HepG2 (cell line): ENCODE measurements around the gene PEX11A. TPM values are rescaled to one million over a fixed set of nuclear protein-coding genes. Genes with fewer than 3 reads are reported as not detected.
A peak's percentile ranks its signal among the peaks of the same experiment; 100 is the strongest.

ENCODE experiments used
- ATAC-seq: fragments of 200-7000 bp; cut with Tn5 transposase; 3 replicates; pipeline ENCODE4 v1.9.1; 2020; ENCODE audit warnings: mild to moderate bottlenecking, moderate library complexity
- BruUV-seq: library from RNA; stranded (reverse); fragments of 400-500 nt; replicated peaks from 2 replicates; lab custom pipeline; 2021; lab: Mats Ljungman, UMichigan
- CTCF ChIA-PET: fragments of 300-600 bp; formaldehyde crosslinking; extraction: SDS; loops from one replicate; lab custom pipeline; 2021; ENCODE audit warnings: low total read pairs, inconsistent platforms, low intra/inter-chr PET ratio; lab: Yijun Ruan, JAX
- POLR2A ChIA-PET: fragments of 350-600 bp; sonication (Branson Sonifier 250); formaldehyde crosslinking; loops from one replicate; lab custom pipeline; 2020; ENCODE audit warnings: antibody characterized with exemption, inconsistent platforms; lab: Yijun Ruan, JAX
- DNase-seq: peaks from one replicate; pipeline ENCODE4 v3.0.0-alpha.2; 2015; ENCODE audit warnings: low spot score
- FAIRE-seq: peaks from 3 replicates; lab custom pipeline; 2011; peaks lifted over from hg19 to GRCh38; lab: Jason Lieb, UNC
- H2AFZ ChIP-seq: one replicate; pipeline ENCODE4 v1.6.1; 2011; ENCODE audit warnings: low read length, inconsistent platforms
- H3K27ac ChIP-seq: fragments of 300-600 bp; 3 replicates; pipeline ENCODE4 v1.8.0; 2011; ENCODE audit warnings: mixed run types, mild to moderate bottlenecking, mixed read lengths, low read length, inconsistent platforms; ENCODE audit not compliant: insufficient read depth; ENCODE audit errors: extremely low read length
- H3K27me3 ChIP-seq, 2 experiments: fragments of 200-600 bp in 1 of 2; 2 replicates in 1 of 2; 3 replicates in 1 of 2; pipeline versions ENCODE4 v1.6.0 to v1.8.0; 2011; ENCODE audit warnings: low read length in 2 of 2, mild to moderate bottlenecking in 2 of 2, moderate library complexity in 2 of 2, inconsistent platforms in 1 of 2; ENCODE audit not compliant: insufficient read depth in 2 of 2, control insufficient read depth in 1 of 2
- H3K36me3 ChIP-seq, 2 experiments: fragments of 200-600 bp in 1 of 2; replicated peaks in 1 of 2; 2 replicates in 1 of 2; 3 replicates in 1 of 2; pipeline versions ENCODE4 v1.5.1 to v1.8.0; 2011; ENCODE audit warnings: low read length in 2 of 2, inconsistent platforms in 1 of 2; ENCODE audit not compliant: insufficient read depth in 2 of 2, control insufficient read depth in 1 of 2
- H3K4me1 ChIP-seq: 2 replicates; pipeline ENCODE4 v1.5.1; 2012; ENCODE audit warnings: low read length, inconsistent platforms; ENCODE audit not compliant: insufficient read depth
- H3K4me2 ChIP-seq: 2 replicates; pipeline ENCODE4 v1.6.0; 2011; ENCODE audit warnings: low read depth, low read length, inconsistent platforms
- H3K4me3 ChIP-seq, 3 experiments: fragments of 200-600 bp in 1 of 3; sonication (generic), shearing (Covaris generic) in 1 of 3; replicated peaks in 1 of 3; 2 replicates each; pipeline ENCODE4 v1.5.1; 2011 to 2016; ENCODE audit warnings: low read length in 3 of 3, inconsistent platforms in 2 of 3, low read depth in 2 of 3, mild to moderate bottlenecking in 2 of 3, control low read depth in 1 of 3, mixed read lengths in 1 of 3; ENCODE audit not compliant: insufficient read depth in 1 of 3
- H3K79me2 ChIP-seq: one replicate; pipeline ENCODE4 v1.6.1; 2011; ENCODE audit warnings: low read length, inconsistent platforms; ENCODE audit not compliant: insufficient read depth
- H3K9ac ChIP-seq: 2 replicates; pipeline ENCODE4 v1.6.0; 2011; ENCODE audit warnings: mild to moderate bottlenecking, low read depth, low read length, inconsistent platforms; ENCODE audit not compliant: insufficient read depth
- H3K9me3 ChIP-seq: 2 replicates; pipeline ENCODE4 v1.5.1; 2012; ENCODE audit warnings: mild to moderate bottlenecking, low read length
- H4K20me1 ChIP-seq: 2 replicates; pipeline ENCODE4 v1.6.0; 2011; ENCODE audit warnings: inconsistent platforms, mild to moderate bottlenecking, low read length, moderate library complexity; ENCODE audit not compliant: insufficient read depth
- ARHGAP35 ChIP-seq: sonication (generic); formaldehyde crosslinking; IDR thresholded peaks from 2 replicates; pipeline ENCODE4 v1.9.0; 2022; ENCODE audit warnings: mild to moderate bottlenecking, inconsistent platforms, moderate library complexity, missing genetic modification reagents, borderline replicate concordance
- CTCF ChIP-seq: sonication (generic); formaldehyde crosslinking; IDR thresholded peaks from 2 replicates; pipeline ENCODE4 v1.5.0; 2020; ENCODE audit warnings: mild to moderate bottlenecking, missing genetic modification reagents, moderate library complexity
- EP300 ChIP-seq, 3 experiments: sonication (generic) in 1 of 3; formaldehyde crosslinking in 1 of 3; IDR thresholded peaks; 2 replicates each; pipeline versions ENCODE4 v1.5.1 to v1.6.1; 2011 to 2020; ENCODE audit warnings: low read depth in 2 of 3, low read length in 2 of 3, borderline replicate concordance in 1 of 3, improper control_type of control experiment in 1 of 3, mild to moderate bottlenecking in 1 of 3, missing genetic modification reagents in 1 of 3, moderate library complexity in 1 of 3
- FOXA1 ChIP-seq, 2 experiments: fragments of 450-650 bp in 1 of 2; sonication (generic) in 1 of 2; formaldehyde crosslinking in 1 of 2; IDR thresholded peaks; 2 replicates each; pipeline versions ENCODE4 v1.4.0 to v1.6.1; 2016 to 2020; ENCODE audit warnings: missing genetic modification reagents in 1 of 2
- HIVEP1 ChIP-seq: sonication (generic); formaldehyde crosslinking; IDR thresholded peaks from 2 replicates; pipeline ENCODE4 v1.4.0; 2020; ENCODE audit warnings: mild to moderate bottlenecking, missing genetic modification reagents
- HNF4G ChIP-seq, 2 experiments: sonication (generic) in 1 of 2; formaldehyde crosslinking in 1 of 2; IDR thresholded peaks; 2 replicates each; pipeline versions ENCODE4 v1.4.0 to v1.6.1; 2011 to 2020; ENCODE audit warnings: borderline replicate concordance in 2 of 2, low read depth in 2 of 2, mild to moderate bottlenecking in 2 of 2, low read length in 1 of 2, missing genetic modification reagents in 1 of 2, moderate library complexity in 1 of 2
- MTA1 ChIP-seq: sonication (generic); formaldehyde crosslinking; IDR thresholded peaks from 2 replicates; pipeline ENCODE4 v1.4.0; 2020; ENCODE audit warnings: missing genetic modification reagents, mild to moderate bottlenecking, borderline replicate concordance
- NONO ChIP-seq, 2 experiments: fragments of 450-650 bp in 1 of 2; sonication (generic) in 1 of 2; formaldehyde crosslinking in 1 of 2; IDR thresholded peaks in 1 of 2; conservative IDR thresholded peaks in 1 of 2; 2 replicates each; pipeline versions ENCODE4 v1.6.1 to v1.8.0; 2017 to 2022; ENCODE audit warnings: mild to moderate bottlenecking in 1 of 2, missing genetic modification reagents in 1 of 2, moderate library complexity in 1 of 2
- PCBP1 ChIP-seq: fragments of 200-400 bp; formaldehyde crosslinking; IDR thresholded peaks from 2 replicates; pipeline ENCODE4 v1.6.1; 2017; ENCODE audit warnings: mild to moderate bottlenecking, low read depth, low read length, borderline replicate concordance
- PPARG ChIP-seq: conservative IDR thresholded peaks from 2 replicates; pipeline ENCODE4 v1.6.1; 2016; ENCODE audit warnings: missing biosample characterization, missing genetic modification reagents
- SOX13 ChIP-seq, 3 experiments: fragments of 450-650 bp in 1 of 3; sonication (generic) in 1 of 3; formaldehyde crosslinking in 1 of 3; IDR thresholded peaks in 2 of 3; conservative IDR thresholded peaks in 1 of 3; 2 replicates each; pipeline versions ENCODE4 v1.5.0 to v1.6.1; 2016 to 2020; ENCODE audit warnings: antibody characterized with exemption in 1 of 3, mild to moderate bottlenecking in 1 of 3, missing compliant biosample characterization in 1 of 3, missing genetic modification reagents in 1 of 3, moderate library complexity in 1 of 3
- ZBTB33 ChIP-seq: sonication (generic); formaldehyde crosslinking; IDR thresholded peaks from 2 replicates; pipeline ENCODE4 v1.4.0; 2020; ENCODE audit warnings: missing genetic modification reagents
- ZFP91 ChIP-seq: sonication (generic); formaldehyde crosslinking; IDR thresholded peaks from 2 replicates; pipeline ENCODE4 v1.9.0; 2022; ENCODE audit warnings: missing genetic modification reagents, mild to moderate bottlenecking, borderline replicate concordance
- ZNF234 ChIP-seq: sonication (generic); formaldehyde crosslinking; conservative IDR thresholded peaks from 2 replicates; pipeline ENCODE4 v1.5.1; 2020; ENCODE audit warnings: mild to moderate bottlenecking, missing genetic modification reagents
- ZNF703 ChIP-seq: sonication (generic); formaldehyde crosslinking; IDR thresholded peaks from 2 replicates; pipeline ENCODE4 v1.5.1; 2020; ENCODE audit warnings: missing genetic modification reagents, mild to moderate bottlenecking, moderate library complexity, borderline replicate concordance
- WGBS: methylation state at CpG from one replicate; pipeline ENCODE4 v1.1.6; 2017; ENCODE audit warnings: low lambda C conversion rate; 5-methylcytosine and 5-hydroxymethylcytosine counted together
- in situ Hi-C: cut with HindIII; loops from 2 replicates; pipeline ENCODE4 v1.10.0; 2017; ENCODE audit warnings: low pct_unique_long_range_greater_than_20kb; ENCODE audit not compliant: extremely low pct_ligation_motif_present
- intact Hi-C: fragments of 100-400 bp; cut with micrococcal nuclease; formaldehyde crosslinking; loops from one replicate; pipeline ENCODE4 v1.10.0; 2022; ENCODE audit not compliant: unreplicated experiment
- polyA plus RNA-seq, 8 experiments: library from polyadenylated mRNA; depleted of rRNA in 3 of 8; stranded (reverse) in 7 of 8; unstranded in 1 of 8; fragments of >200 nt; fragmentation: Illumina TruSeq in 4 of 8; extraction: Trizol in 4 of 8; gene quantifications; 2 replicates each; pipeline versions ENCODE4 v1.2.1 to v1.2.3, GENCODE V29; 2011 to 2016; ENCODE audit warnings: low read depth in 4 of 8, missing spikeins in 1 of 8, mixed read lengths in 1 of 8; ENCODE audit not compliant: insufficient read depth in 1 of 8
- total RNA-seq, 5 experiments: library from RNA; depleted of rRNA; stranded (reverse); fragments of >200 nt; fragmentation: Illumina TruSeq; extraction: Trizol; gene quantifications; 2 replicates each; pipeline ENCODE4 v1.2.3, GENCODE V29; 2016; ENCODE audit warnings: low read depth in 1 of 5

Gene PEX11A
- total and polyA plus RNA-seq, 2 of the 13 experiments (the other 11 are each of a cell fraction or from before 2014, with no cell fraction given): 9.9 to 15.1 TPM

- TF ChIP-seq HNF4G (IDR thresholded peaks at IDR 0.05; ENCODE audit: borderline replicate concordance, low read depth, low read length) (0 out of 2 replicates have a peak, but pooled peaks have one; percentile 41), HNF4G (CRISPR knock-in tag; IDR thresholded peaks at IDR 0.05; ENCODE audit: borderline replicate concordance, low read depth) (no peak), EP300 (IDR thresholded peaks at IDR 0.05; ENCODE audit: low read depth in 2 of 2, low read length in 2 of 2) (peak in 1 of 2 experiments; percentile 70; a peak in 1 of 4 replicates), EP300 (CRISPR knock-in tag; IDR thresholded peaks at IDR 0.05; ENCODE audit: borderline replicate concordance) (no peak), HIVEP1 (CRISPR knock-in tag) (no peak), NONO (IDR thresholded peaks at IDR 0.05) (no peak), NONO (CRISPR knock-in tag; conservative IDR thresholded peaks at IDR 0.05) (peak; percentile 38; the same call in 1 of the 2 replicates), PCBP1 (no peak), ZNF703 (CRISPR knock-in tag) (no peak), SOX13 (IDR thresholded peaks at IDR 0.05) (no peak), SOX13 (CRISPR knock-in tag; conservative IDR thresholded peaks at IDR 0.05 in 1 of 2, IDR thresholded peaks at IDR 0.05 in 1 of 2) (peak in 1 of 2 experiments; percentile 26; a peak in 1 of 4 replicates), ARHGAP35 (CRISPR knock-in tag) (no peak), FOXA1 (IDR thresholded peaks at IDR 0.05) (no peak), FOXA1 (CRISPR knock-in tag; IDR thresholded peaks at IDR 0.05) (peak; percentile 45; the same call in 1 of the 2 replicates)
These were observed 16.0 kb downstream of the PEX11A start (continued) for GRCh38 chr15:89674526-89674925.

GRCh38 chr15:89673165-89673512, 17.4 kb downstream of the PEX11A start:
- ChIA-PET POLR2A (no interaction called here), CTCF (no interaction called here)
- no peaks in the 10 kb centered on the region for H3K79me2 ChIP-seq
- no peaks in the 10 kb centered on the region for H3K36me3 ChIP-seq
- FAIRE-seq (no peak), DNase-seq (peak; percentile 25), ATAC-seq (peak; percentile 66)
- intact Hi-C loops (loop anchor here (10.0 kb wide), 1 partner anchor 178 kb away; the partner anchor contains the start of gene RHCG), in situ Hi-C loops (no loop called here)
- BruUV-seq: no TSS peak
- no peak overlapping the region for H3K4me3 ChIP-seq
- peaks cover 29% of the 10 kb centered on the region for H3K4me1 ChIP-seq
- H3K27me3 ChIP-seq: no peaks in the 10 kb centered on the region
- no peak overlapping the region for H2AFZ ChIP-seq
- H3K9ac ChIP-seq: no peak overlapping the region
- no peak overlapping the region for H3K27ac ChIP-seq
- no peak overlapping the region for H3K4me2 ChIP-seq
- 80% methylated on average over 5 of the region's 12 CpGs for WGBS
- H3K9me3 ChIP-seq: no peaks in the 10 kb centered on the region
- H4K20me1 ChIP-seq: no peaks in the 10 kb centered on the region
- TF ChIP-seq ZFP91 (CRISPR knock-in tag): 0 out of 2 replicates have a peak, but pooled peaks have one; percentile 16
- TF ChIP-seq ZNF234: no peak
- TF ChIP-seq PPARG: no peak
- peak; percentile 99 for TF ChIP-seq ZBTB33 (CRISPR knock-in tag)
- TF ChIP-seq CTCF (CRISPR knock-in tag): peak; percentile 60
- TF ChIP-seq MTA1 (CRISPR knock-in tag): 0 out of 2 replicates have a peak, but pooled peaks have one; percentile 21
